ENCODE data around the gene SAG. TPM values are rescaled to one million over a fixed set of nuclear protein-coding genes. Genes with fewer than 3 reads are reported as not detected.

SAG gene
- total RNA-seq, 2 donors from 2014 or later: 0.45 TPM; not detected in 1

DNA sequence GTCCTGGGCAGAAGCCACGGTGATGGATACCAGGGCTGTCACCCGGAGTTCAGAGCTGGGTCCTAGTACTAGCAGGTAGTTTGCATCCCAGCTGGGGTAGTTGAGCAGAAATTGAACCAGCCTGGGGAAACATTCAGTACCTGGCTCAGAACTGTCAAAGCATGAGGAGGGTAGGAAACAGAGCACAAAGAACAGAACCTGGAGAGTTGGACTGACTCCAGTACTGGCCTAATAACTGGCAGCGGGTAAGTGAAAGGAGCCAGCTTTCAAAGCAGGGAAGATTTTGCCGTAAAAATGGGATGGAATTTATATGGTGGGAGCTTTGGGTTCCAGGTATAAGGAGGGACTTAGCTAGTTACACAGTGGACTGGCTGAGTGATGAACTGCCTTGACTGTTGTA is 32.4 kb upstream of the SAG start:
- no peak for DNase-seq (ENCODE audit: low spot score)
- no peaks in the 10 kb centered on the region for H3K9me3 ChIP-seq
- peaks cover 0 to 4% of the 10 kb centered on the region in 2 donors for H3K36me3 ChIP-seq
- intact Hi-C loops (cut with DNase I): no loop called here
- no peak for TF ChIP-seq POLR2A (IDR thresholded peaks at IDR 0.05)
- TF ChIP-seq, protein P1, sequence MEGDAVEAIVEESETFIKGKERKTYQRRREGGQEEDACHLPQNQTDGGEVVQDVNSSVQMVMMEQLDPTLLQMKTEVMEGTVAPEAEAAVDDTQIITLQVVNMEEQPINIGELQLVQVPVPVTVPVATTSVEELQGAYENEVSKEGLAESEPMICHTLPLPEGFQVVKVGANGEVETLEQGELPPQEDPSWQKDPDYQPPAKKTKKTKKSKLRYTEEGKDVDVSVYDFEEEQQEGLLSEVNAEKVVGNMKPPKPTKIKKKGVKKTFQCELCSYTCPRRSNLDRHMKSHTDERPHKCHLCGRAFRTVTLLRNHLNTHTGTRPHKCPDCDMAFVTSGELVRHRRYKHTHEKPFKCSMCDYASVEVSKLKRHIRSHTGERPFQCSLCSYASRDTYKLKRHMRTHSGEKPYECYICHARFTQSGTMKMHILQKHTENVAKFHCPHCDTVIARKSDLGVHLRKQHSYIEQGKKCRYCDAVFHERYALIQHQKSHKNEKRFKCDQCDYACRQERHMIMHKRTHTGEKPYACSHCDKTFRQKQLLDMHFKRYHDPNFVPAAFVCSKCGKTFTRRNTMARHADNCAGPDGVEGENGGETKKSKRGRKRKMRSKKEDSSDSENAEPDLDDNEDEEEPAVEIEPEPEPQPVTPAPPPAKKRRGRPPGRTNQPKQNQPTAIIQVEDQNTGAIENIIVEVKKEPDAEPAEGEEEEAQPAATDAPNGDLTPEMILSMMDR (IDR thresholded peaks at IDR 0.05): no peak
- TF ChIP-seq POLR2AphosphoS5 (IDR thresholded peaks at IDR 0.05): no peak
- WGBS: 72% methylated on average over 4 of the region's 4 CpGs
- H3K27me3 ChIP-seq (replicated peaks; ENCODE audit: insufficient read depth): no peaks in the 10 kb centered on the region
- H3K27ac ChIP-seq: peak overlapping the region; percentile 62 to 88
- peaks cover 2% of the 10 kb centered on the region for H3K4me1 ChIP-seq (replicated peaks)
- no peak overlapping the region for H3K4me3 ChIP-seq

DNA sequence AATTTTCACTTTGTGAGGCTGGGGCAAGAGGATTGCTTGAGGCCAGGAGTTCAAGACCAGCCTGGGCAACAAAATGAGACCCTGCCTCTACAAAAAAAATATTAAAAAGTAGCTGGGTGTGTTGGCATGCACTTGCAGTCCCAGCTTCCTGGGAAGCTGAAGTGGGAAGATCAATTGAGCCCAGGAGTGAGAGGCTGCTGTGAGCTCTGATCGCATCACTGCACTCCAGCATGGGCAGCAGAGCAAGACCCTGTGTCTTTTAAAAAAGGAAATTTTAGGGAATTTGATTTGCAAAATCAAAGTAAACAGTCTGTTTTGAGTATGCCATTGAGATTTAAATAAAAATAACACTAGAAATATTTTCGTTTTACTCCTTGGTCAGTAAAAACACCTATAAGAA is 28.7 kb upstream of the SAG start:
- DNase-seq (ENCODE audit: low spot score): no peak
- TF ChIP-seq, protein P1 (IDR thresholded peaks at IDR 0.05): no peak
- TF ChIP-seq POLR2A (IDR thresholded peaks at IDR 0.05) (no peak), POLR2AphosphoS5 (IDR thresholded peaks at IDR 0.05) (no peak)
- no peaks in the 10 kb centered on the region for H3K9me3 ChIP-seq
- H3K4me1 ChIP-seq (replicated peaks): no peaks in the 10 kb centered on the region
- WGBS: 94% methylated on average over 2 of the region's 2 CpGs
- H3K27me3 ChIP-seq (replicated peaks; ENCODE audit: insufficient read depth): no peaks in the 10 kb centered on the region
- peak overlapping the region; percentile 34 to 74 for H3K27ac ChIP-seq
- no peak overlapping the region for H3K4me3 ChIP-seq
- intact Hi-C loops (cut with DNase I): no loop called here
- H3K36me3 ChIP-seq: peaks cover 0 to 13% of the 10 kb centered on the region in 2 donors

DNA sequence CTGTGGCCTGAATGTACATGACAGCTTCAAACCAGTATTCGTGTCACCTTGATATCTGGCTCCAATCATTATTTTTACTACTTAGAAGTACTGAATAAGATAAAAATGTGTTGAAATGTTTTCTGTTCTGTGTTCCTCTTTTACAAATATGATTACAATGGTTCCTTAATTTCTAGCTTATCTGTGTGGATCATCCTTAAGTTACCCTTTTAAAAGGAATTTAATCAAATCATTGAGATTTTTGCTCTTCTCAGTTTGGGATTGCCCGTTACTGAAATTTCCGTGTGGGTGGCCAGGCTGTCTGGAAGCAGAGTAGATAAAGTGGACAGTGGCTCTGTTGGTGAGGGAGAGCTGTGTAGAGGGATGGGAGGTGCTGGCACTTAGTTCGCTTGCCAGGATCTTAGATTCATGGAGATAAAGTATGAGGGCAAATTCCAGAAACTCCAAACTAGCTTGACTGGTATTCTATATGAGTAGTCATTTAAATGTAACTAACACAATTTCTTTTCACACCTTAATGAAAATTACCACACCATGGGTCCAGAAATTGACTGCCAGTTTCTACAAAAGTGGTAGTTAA is 27.4 kb upstream of the SAG start:
- TF ChIP-seq, protein P1 (IDR thresholded peaks at IDR 0.05): no peak
- peak; percentile 64 for TF ChIP-seq POLR2AphosphoS5 (IDR thresholded peaks at IDR 0.05)
- TF ChIP-seq POLR2A (IDR thresholded peaks at IDR 0.05): no peak
- Histone ChIP-seq H3K27ac (peak overlapping the region; percentile 63 to 74), H3K27me3 (replicated peaks; ENCODE audit: insufficient read depth) (no peaks in the 10 kb centered on the region), H3K9me3 (no peaks in the 10 kb centered on the region), H3K4me1 (replicated peaks) (no peaks in the 10 kb centered on the region), H3K36me3 (peaks cover 0 to 13% of the 10 kb centered on the region in 2 donors), H3K4me3 (no peak overlapping the region)
- 41% methylated on average over 4 of the region's 4 CpGs for WGBS
- peak; percentile 43 for DNase-seq (ENCODE audit: low spot score)
- intact Hi-C loops (cut with DNase I): no loop called here

DNA sequence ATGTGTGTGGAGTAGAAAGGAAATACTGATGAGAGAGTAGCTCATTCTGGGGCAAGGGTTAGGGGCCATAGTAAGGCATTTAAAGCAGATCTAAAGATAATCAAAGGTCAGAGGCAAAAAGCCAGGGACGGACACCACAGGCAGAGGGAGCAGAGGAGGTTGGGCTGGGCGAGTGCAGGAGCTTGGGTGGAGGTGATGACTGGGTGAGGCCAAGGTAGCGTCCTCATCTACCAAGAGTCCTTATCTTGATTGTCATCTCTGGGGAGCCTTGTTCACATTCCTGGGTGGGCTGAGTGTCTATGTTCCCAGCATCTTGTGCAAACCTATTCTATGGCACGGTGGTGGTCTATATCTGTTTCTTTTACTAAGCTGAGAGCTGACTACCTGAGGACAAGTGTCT is 26.1 kb upstream of the SAG start:
- intact Hi-C loops (cut with DNase I): no loop called here
- Histone ChIP-seq H3K27me3 (replicated peaks; ENCODE audit: insufficient read depth) (no peaks in the 10 kb centered on the region), H3K36me3 (peaks cover 0 to 13% of the 10 kb centered on the region in 2 donors), H3K9me3 (no peaks in the 10 kb centered on the region), H3K27ac (peak overlapping the region; percentile 63 to 74), H3K4me1 (replicated peaks) (no peaks in the 10 kb centered on the region), H3K4me3 (no peak overlapping the region)
- TF ChIP-seq, protein P1 (IDR thresholded peaks at IDR 0.05): no peak
- TF ChIP-seq POLR2A (IDR thresholded peaks at IDR 0.05): no peak
- no peak for TF ChIP-seq POLR2AphosphoS5 (IDR thresholded peaks at IDR 0.05)
- 88% methylated on average over 4 of the region's 4 CpGs for WGBS
- no peak for DNase-seq (ENCODE audit: low spot score)

GRCh38 chr2:233281992-233282603 is 25.5 kb upstream of the SAG start:
- Histone ChIP-seq H3K36me3 (peaks cover 0 to 13% of the 10 kb centered on the region in 2 donors), H3K27ac (peak overlapping the region; percentile 63 to 74), H3K4me3 (no peak overlapping the region), H3K4me1 (replicated peaks) (no peaks in the 10 kb centered on the region), H3K27me3 (replicated peaks; ENCODE audit: insufficient read depth) (no peaks in the 10 kb centered on the region), H3K9me3 (no peaks in the 10 kb centered on the region)
- no peak for TF ChIP-seq POLR2A (IDR thresholded peaks at IDR 0.05)
- no peak for TF ChIP-seq POLR2AphosphoS5 (IDR thresholded peaks at IDR 0.05)
- TF ChIP-seq, protein P1 (IDR thresholded peaks at IDR 0.05): no peak
- no peak for DNase-seq (ENCODE audit: low spot score)
- intact Hi-C loops (cut with DNase I): no loop called here
- WGBS: 87% methylated on average over 6 of the region's 6 CpGs
